EL (cell line): ENCODE results near the gene PPP4R4.
"Not testable (repeated sequence)": the region's sequence is repeated elsewhere in the genome, so short reads cannot be mapped to it uniquely, and the experiment has no call there.

ENCODE experiments used
- DNase-seq: peaks from one replicate; pipeline ENCODE4 v3.0.0-alpha.2; 2016

PPP4R4 gene

GRCh38 chr14:94282991-94283723 is 109.0 kb downstream of the PPP4R4 start:
- DNase-seq: no peak

GRCh38 chr14:94284221-94284620 is 110.1 kb downstream of the PPP4R4 start:
- DNase-seq: no peak

GRCh38 chr14:94285158-94285557 is 111.0 kb downstream of the PPP4R4 start:
- no peak for DNase-seq

- no peak for DNase-seq
These were observed 114.7 kb downstream of the PPP4R4 start for GRCh38 chr14:94288610-94289465.

GRCh38 chr14:94290197-94290596 is 116.1 kb downstream of the PPP4R4 start:
- no peak for DNase-seq

- DNase-seq: no peak
These were observed 117.2 kb downstream of the PPP4R4 start for GRCh38 chr14:94291159-94291905.

- no peak for DNase-seq
These were observed 117.9 kb downstream of the PPP4R4 start for GRCh38 chr14:94291906-94292525.

GRCh38 chr14:94292526-94292871 is 118.4 kb downstream of the PPP4R4 start:
- DNase-seq: no peak

- DNase-seq: no peak
These were observed 118.9 kb downstream of the PPP4R4 start, which contains the start of gene SERPINA10 for GRCh38 chr14:94292872-94293577. SERPINA10 (minus strand) TSS chr14:94293268; CDS start chr14:94290593, 2,675 bp downstream.

GRCh38 chr14:94293578-94293924 is 119.4 kb downstream of the PPP4R4 start:
- no peak for DNase-seq

- DNase-seq: no peak
These were observed 121.4 kb downstream of the PPP4R4 start for GRCh38 chr14:94295360-94296180.

GRCh38 chr14:94296181-94296545 is 122.0 kb downstream of the PPP4R4 start:
- DNase-seq: not testable (repeated sequence)

GRCh38 chr14:94298130-94298529 is 124.0 kb downstream of the PPP4R4 start:
- DNase-seq: no peak

GRCh38 chr14:94303111-94303510 is 129.0 kb downstream of the PPP4R4 start:
- no peak for DNase-seq

- DNase-seq: no peak
These were observed 130.1 kb downstream of the PPP4R4 start for GRCh38 chr14:94304243-94304642.

- no peak for DNase-seq
These were observed 131.5 kb downstream of the PPP4R4 start for GRCh38 chr14:94305620-94306019.

- DNase-seq: no peak
These were observed 132.2 kb downstream of the PPP4R4 start for GRCh38 chr14:94306047-94306978.

- peak; percentile 13 for DNase-seq
These were observed 133.4 kb downstream of the PPP4R4 start for GRCh38 chr14:94307410-94307992.

- no peak for DNase-seq
These were observed 135.6 kb downstream of the PPP4R4 start for GRCh38 chr14:94309721-94310120.

GRCh38 chr14:94310248-94310647 is 136.1 kb downstream of the PPP4R4 start:
- no peak for DNase-seq
